NCI-H2227 (cell line): ENCODE measurements around the gene LDLRAP1.

Experiments used
- DNase-seq: peaks from one replicate; lab custom pipeline; 2025; ENCODE audit not compliant: unreplicated experiment; lab: John Stamatoyannopoulos, UW

Gene LDLRAP1

GRCh38 chr1:25561421-25562100 is 18.2 kb downstream of the LDLRAP1 start:
- DNase-seq = no peak

DNA sequence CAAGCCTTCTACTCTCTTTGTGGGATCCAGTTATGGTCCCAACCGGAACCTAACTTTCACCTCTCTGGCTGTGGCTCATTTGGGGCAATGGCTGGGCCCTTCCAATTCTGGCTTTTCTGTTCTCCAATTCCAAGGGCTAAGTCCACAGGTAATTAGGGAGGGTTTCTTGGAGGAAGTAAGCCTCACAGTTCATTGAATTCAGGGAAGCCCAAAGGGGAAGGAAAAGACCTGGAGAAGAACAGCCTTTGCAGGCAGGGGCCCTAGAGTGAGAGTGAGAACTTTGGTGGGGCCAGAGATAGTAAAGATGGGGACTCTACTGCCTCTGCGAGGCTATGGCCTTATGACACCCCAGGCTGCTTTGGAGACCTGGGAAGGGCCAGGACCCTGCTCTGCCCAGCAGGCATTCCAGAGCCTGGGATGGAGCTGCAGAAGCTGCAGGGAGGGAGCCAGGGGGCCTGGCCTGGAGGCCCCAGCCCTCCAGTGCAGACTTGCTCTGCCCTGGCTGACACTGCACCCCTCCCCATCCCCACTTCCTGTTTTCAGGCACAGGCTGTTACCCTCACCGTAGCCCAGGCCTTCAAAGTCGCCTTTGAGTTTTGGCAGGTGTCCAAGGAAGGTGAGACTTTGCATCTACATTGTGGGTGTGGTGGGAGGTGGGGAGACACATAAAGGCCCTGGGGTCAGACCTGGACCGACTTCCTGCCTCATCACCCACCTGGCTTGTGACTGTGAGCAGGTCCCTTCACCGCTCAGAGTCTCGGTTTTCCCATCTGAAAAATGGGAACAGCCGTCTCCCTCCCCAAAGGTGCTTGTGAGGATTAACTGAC is 18.9 kb downstream of the LDLRAP1 start:
- no peak for DNase-seq

DNA sequence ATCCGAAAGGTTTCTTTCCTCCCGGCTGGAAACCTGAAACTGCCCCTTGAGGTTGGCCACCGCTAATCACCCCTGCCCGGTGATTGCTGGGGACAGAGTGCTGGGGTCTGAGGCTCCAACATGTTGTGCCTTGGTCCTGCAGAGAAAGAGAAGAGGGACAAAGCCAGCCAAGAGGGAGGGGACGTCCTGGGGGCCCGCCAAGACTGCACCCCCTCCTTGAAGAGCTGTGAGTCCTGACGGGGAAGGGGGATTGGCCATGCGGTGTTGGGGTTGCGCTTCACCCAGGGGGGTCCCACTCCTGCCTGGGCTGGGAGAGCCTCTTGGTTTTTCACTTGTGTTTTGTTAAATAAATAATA is 19.5 kb downstream of the LDLRAP1 start:
- no peak for DNase-seq

- no peak for DNase-seq
Observed at GRCh38 chr1:25563330-25564215, 20.2 kb downstream of the LDLRAP1 start.

DNA sequence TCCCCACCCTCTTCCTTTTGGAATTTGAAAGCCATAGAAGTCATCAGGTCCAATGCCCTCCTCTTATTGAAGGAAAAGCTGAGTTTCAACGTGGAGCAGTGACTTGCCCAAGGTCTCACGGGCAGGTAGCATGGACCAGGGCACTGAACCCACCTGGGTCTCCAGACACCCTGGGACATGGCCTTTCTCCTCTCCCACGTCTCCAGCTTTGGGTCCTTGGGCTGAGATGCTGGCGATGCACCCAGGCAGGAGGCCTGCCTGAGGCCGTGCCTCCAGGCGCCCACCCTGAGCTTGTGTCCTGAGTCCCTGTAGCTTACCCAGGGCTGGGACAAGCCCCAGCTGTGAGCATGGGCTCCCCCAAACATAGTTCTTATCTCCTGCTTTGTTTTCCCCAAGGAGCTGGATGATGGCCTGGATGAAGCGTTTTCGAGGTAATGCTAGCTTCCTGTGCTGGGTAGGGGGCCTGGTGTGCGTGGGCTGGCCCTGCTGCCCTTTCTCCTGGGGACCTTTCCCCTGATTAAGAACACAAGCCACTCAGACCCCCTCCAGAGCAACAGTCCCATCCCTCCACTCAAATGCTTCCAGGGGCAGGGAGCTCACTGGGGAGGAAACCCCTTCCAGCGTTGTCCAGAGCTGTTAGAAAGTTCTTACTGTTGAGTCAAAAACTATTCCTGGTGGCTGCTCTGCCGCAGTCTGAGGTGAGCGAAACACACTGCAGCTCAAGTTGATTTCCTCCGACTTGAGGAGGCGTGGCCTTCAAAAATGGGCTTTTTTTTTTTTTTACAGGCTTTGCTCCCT is 21.6 kb downstream of the LDLRAP1 start:
- peak; percentile 41 for DNase-seq

GRCh38 chr1:25565626-25566025 is 22.2 kb downstream of the LDLRAP1 start:
- DNase-seq = no peak

GRCh38 chr1:25566176-25566729 is 22.8 kb downstream of the LDLRAP1 start:
- DNase-seq = no peak

DNA sequence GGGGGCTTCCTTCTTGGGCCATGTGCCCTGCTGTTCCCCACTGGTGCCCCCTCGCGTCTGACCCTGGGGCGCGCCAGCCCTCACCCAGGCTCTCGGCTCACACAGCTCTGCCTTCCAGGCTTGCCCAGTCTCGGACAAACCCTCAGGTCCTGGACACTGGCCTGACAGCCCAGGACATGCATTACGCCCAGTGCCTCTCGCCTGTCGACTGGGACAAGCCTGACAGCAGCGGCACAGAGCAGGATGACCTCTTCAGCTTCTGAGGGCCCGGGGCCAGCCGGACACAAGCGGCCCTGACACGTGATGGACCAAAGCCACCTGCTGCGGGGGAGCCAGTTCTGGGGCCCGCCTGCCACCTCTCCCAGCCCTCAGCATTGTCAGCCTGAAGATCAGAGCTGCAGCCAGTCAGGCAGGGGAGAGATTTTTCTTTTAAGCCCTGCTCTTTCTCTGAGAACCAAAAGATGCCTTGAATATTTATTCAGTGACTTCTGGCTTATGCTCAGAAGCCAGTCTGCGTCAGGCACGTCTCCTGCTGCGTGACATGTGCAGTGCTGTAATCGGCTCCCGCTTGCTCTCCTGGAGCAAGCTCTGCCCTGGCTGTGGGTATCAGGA is 23.4 kb downstream of the LDLRAP1 start:
- DNase-seq = peak; percentile 47

- no peak for DNase-seq
Observed at GRCh38 chr1:25567710-25568089, 24.3 kb downstream of the LDLRAP1 start.

GRCh38 chr1:25568090-25568833 is 24.9 kb downstream of the LDLRAP1 start:
- no peak for DNase-seq

GRCh38 chr1:25568834-25569596 is 25.6 kb downstream of the LDLRAP1 start:
- no peak for DNase-seq

DNA sequence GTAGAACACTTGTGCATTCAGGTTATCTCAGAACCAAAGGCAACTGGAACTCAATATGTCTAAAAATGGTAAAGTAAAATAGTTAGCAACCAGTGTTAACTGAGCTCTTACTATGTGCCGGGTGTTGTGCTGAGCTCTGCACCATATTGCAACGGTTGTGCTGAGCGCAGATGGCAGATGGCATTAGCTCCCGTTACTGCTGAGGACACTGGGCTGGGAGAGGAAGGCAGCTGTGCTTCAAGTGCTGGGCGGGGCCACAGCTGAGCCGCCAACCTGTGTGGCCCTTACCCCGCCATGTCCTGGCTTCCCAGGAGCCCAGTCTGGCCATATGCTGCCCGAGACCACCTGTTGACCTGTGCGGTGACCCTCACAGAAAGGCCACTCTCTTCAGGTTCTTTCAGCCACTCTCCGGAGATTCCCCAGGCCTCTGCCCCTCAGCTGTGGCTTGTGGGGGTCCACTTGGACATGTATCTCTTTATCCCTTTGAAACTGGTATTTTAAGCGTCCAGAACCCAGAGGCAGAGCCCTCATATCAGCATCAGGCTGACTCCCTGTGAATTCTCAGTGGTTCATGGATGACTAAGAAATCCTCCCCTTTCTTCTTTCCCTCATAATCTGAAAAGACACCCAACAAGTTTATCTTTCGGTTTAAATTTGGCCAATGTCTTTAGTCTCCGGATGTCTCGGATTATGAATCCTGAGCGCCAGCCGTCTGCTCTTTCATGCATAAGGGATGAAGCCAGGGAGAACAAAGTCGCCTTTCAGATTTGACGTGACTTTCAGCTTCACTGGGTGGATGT is 26.4 kb downstream of the LDLRAP1 start:
- DNase-seq = peak; percentile 28

DNA sequence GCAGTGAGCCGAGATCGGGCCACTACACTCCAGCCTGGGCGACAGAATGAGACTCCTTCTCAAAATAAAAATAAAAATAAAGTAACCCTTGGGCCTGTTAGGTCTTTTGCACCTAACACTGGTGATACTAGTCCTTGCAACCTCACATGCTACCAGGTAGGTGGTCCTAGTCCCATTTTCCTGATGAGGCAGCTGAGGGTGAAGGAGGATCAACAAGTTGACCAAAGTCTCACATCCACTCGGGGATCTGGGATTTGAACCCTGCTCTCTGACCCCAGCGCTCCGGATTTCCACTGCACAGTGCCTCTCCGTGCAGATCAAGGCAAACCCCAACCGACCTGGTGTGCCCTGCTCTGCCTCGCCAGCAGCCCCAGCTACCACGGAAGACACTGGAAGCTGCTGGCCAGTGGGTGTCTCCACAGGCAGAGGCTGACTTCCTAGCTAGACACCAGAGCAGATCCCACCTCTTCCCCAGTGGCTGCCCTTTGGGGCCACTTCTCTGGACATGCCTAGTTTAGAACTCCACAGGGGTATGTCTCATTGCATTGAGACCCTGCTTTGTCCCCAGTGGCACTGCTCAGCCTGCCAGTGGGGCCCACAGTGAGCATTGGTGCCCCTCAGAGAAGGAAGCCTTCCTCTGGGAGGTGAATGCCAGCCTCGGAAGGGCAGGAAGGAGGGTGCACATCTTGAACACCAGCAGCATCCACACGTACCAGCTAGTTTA is 27.6 kb downstream of the LDLRAP1 start:
- DNase-seq = no peak

DNA sequence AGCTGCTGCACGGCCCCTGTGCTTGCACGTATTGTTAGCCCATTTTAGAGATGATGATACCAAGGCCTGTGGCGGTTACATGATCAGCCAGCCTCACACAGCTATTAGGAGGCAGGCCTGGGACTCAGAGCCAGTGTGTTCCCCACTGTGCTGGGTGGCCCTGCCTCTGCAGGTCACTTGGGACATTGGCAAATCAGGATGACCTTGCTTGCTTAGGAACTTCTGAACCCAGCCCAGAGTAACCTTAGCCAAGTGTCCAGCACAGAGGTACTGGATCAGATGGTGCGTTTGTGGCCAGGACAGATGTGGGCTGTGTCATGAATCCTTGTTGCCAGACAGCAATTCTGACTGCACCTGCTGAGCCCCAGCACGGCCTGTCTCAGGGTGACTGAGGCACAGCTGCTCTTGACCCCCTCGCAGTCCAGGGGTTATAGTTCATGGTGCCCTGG is 28.1 kb downstream of the LDLRAP1 start:
- no peak for DNase-seq

DNA sequence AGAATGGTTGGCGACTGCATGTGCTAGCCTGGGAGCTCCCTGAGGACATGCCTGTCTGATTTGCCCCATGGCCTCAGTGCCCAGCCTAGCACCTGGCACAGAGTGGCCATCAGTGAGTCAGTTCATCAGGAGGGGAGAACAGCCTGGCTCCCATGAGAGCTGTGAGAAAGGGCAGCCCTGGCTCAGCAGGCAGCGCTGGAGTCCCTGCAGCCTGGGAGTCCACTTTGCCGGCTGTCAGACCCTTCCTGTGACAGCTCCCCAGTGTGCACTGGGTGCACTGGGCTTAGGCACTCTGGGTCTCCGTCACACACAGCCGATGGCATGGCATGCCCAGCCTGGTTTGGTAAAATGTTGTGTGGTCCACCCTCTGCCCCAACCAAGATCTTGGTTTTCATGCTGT is 28.7 kb downstream of the LDLRAP1 start:
- DNase-seq = no peak

GRCh38 chr1:25572708-25573590 is 29.5 kb downstream of the LDLRAP1 start:
- peak; percentile 63 for DNase-seq
